OCI-LY1 (cell line): ENCODE results near the gene MTG2.

Experiments
- EZH2 ChIP-seq: fragments of 200-600 bp; sonication (generic), shearing (Covaris generic); IDR thresholded peaks from 2 replicates; pipeline ENCODE4 v1.8.0; 2017; ENCODE audit warnings: borderline replicate concordance, mixed run types, mild to moderate bottlenecking, antibody characterized with exemption, low read length, moderate library complexity, mixed read lengths
- TF ChIP-seq, protein P1 (sequence below): fragments of 200-600 bp; sonication (generic), shearing (Covaris generic); IDR thresholded peaks from 2 replicates; pipeline ENCODE4 v1.5.1; 2017; ENCODE audit warnings: mild to moderate bottlenecking, antibody characterized with exemption, low read length, moderate library complexity, mixed read lengths

DNA sequence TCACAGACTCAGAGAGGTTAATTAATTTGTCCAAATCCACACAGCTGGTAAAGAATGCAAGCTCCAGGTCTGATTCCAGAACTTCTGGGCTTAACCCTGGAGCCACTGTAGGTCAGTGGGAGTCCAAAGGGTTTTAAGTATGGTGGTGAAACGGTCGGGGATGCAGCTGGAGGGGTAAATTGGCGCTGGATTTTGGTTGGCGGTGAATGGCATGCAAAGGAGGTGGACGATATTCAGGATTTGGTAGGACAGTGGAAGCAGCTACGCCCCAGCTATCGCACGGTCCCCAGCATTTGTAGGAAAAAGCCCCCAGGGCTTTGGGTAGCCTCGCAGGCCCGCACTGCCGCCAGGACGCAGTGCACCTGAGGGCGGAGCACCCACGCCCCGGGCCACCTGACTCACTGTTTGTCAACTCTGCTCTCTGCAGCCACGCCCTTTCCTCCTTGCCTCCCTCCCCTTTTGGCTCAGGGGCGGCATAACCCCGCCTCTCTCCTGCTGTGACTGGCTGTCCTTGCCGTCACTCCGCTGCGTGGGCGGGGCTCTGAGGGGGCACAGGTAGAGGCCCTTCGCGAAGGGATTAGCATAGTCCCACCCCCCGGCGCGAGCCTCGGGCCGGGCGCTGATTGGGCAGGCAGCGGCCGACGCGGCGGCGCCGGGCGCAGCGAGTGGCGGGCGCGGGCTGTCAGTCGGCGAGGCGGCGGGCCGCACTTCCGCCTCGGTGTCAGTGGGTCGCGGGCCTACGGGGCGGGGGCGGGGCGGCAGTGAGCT is 55.2 kb downstream of the MTG2 start, which contains the start of gene OSBPL2:
- TF ChIP-seq, protein P1, sequence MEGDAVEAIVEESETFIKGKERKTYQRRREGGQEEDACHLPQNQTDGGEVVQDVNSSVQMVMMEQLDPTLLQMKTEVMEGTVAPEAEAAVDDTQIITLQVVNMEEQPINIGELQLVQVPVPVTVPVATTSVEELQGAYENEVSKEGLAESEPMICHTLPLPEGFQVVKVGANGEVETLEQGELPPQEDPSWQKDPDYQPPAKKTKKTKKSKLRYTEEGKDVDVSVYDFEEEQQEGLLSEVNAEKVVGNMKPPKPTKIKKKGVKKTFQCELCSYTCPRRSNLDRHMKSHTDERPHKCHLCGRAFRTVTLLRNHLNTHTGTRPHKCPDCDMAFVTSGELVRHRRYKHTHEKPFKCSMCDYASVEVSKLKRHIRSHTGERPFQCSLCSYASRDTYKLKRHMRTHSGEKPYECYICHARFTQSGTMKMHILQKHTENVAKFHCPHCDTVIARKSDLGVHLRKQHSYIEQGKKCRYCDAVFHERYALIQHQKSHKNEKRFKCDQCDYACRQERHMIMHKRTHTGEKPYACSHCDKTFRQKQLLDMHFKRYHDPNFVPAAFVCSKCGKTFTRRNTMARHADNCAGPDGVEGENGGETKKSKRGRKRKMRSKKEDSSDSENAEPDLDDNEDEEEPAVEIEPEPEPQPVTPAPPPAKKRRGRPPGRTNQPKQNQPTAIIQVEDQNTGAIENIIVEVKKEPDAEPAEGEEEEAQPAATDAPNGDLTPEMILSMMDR = no peak
- TF ChIP-seq EZH2 = no peak
